Suprapubic skin (tissue), 4 donors: ENCODE measurements around the gene ZBTB17. TPM values are rescaled to one million over a fixed set of nuclear protein-coding genes. Genes with fewer than 3 reads are reported as not detected.

Experiments
- DNase-seq, 2 donors: peaks; one replicate each; pipeline ENCODE4 v3.0.0-alpha.2; 2019; ENCODE audit warnings: low spot score in 2 of 2
- H3K27ac ChIP-seq: fragments of 200-600 bp; sonication (generic); one replicate; pipeline ENCODE4 v1.5.1; 2019
- H3K27me3 ChIP-seq: fragments of 200-600 bp; sonication (generic); one replicate; pipeline ENCODE4 v1.5.1; 2019
- H3K36me3 ChIP-seq: fragments of 200-600 bp; sonication (generic); one replicate; pipeline ENCODE4 v1.5.1; 2019
- H3K4me1 ChIP-seq: fragments of 200-600 bp; sonication (generic); one replicate; pipeline ENCODE4 v1.5.1; 2019
- H3K4me3 ChIP-seq: fragments of 200-600 bp; sonication (generic); one replicate; pipeline ENCODE4 v1.5.1; 2019; ENCODE audit warnings: mild to moderate bottlenecking
- H3K9me3 ChIP-seq: fragments of 200-600 bp; sonication (generic); one replicate; pipeline ENCODE4 v1.5.1; 2019
- EP300 ChIP-seq: sonication (generic); formaldehyde crosslinking; IDR thresholded peaks from one replicate; pipeline ENCODE4 v1.6.1; 2017; ENCODE audit warnings: antibody characterized with exemption
- POLR2A ChIP-seq, 2 donors: fragments of 450-650 bp; IDR thresholded peaks; one replicate each; pipeline ENCODE4 v1.6.1; 2017; ENCODE audit warnings: antibody characterized with exemption in 2 of 2, mild to moderate bottlenecking in 2 of 2, moderate library complexity in 2 of 2
- POLR2AphosphoS5 ChIP-seq, 3 donors: sonication (generic); formaldehyde crosslinking; IDR thresholded peaks; one replicate each; pipeline ENCODE4 v1.6.1; 2017; ENCODE audit warnings: antibody characterized with exemption in 3 of 3
- WGBS: methylation state at CpG from one replicate; pipeline ENCODE4 v1.1.5; 2018; 5-methylcytosine and 5-hydroxymethylcytosine counted together
- total RNA-seq, 4 donors: library from RNA; depleted of rRNA; stranded (reverse); fragments of >200 nt; gene quantifications; one replicate each; pipeline ENCODE4 v1.1.0, GENCODE V29; 2016
- TF ChIP-seq, protein P1 (sequence below), 2 donors: fragments of 200-600 bp in 1 of 2; fragments of 450-650 bp in 1 of 2; sonication (generic) in 1 of 2; IDR thresholded peaks; one replicate each; pipeline ENCODE4 v1.5.1; 2016 to 2019; ENCODE audit warnings: antibody characterized with exemption in 2 of 2, mild to moderate bottlenecking in 1 of 2, moderate library complexity in 1 of 2

ZBTB17 gene
- total RNA-seq, 4 donors from 2014 or later = 27.2 to 44.4 (median 34.1) TPM

- Histone ChIP-seq H3K36me3 (peaks cover 8% of the 10 kb centered on the region), H3K4me1 (peaks cover 42% of the 10 kb centered on the region), H3K9me3 (no peaks in the 10 kb centered on the region), H3K4me3 (no peak overlapping the region), H3K27ac (no peak overlapping the region), H3K27me3 (no peaks in the 10 kb centered on the region)
- no peak for TF ChIP-seq POLR2A (IDR thresholded peaks at IDR 0.05)
- TF ChIP-seq, protein P1, sequence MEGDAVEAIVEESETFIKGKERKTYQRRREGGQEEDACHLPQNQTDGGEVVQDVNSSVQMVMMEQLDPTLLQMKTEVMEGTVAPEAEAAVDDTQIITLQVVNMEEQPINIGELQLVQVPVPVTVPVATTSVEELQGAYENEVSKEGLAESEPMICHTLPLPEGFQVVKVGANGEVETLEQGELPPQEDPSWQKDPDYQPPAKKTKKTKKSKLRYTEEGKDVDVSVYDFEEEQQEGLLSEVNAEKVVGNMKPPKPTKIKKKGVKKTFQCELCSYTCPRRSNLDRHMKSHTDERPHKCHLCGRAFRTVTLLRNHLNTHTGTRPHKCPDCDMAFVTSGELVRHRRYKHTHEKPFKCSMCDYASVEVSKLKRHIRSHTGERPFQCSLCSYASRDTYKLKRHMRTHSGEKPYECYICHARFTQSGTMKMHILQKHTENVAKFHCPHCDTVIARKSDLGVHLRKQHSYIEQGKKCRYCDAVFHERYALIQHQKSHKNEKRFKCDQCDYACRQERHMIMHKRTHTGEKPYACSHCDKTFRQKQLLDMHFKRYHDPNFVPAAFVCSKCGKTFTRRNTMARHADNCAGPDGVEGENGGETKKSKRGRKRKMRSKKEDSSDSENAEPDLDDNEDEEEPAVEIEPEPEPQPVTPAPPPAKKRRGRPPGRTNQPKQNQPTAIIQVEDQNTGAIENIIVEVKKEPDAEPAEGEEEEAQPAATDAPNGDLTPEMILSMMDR (IDR thresholded peaks at IDR 0.05) = no peak
- no peak for TF ChIP-seq EP300
- no peak for TF ChIP-seq POLR2AphosphoS5 (IDR thresholded peaks at IDR 0.05)
- 93% methylated on average over 11 of the region's 11 CpGs for WGBS
- DNase-seq = peak in 1 of 2 donors; percentile 31
Measured at GRCh38 chr1:15961492-15961891, 14.4 kb downstream of the ZBTB17 start.

DNA sequence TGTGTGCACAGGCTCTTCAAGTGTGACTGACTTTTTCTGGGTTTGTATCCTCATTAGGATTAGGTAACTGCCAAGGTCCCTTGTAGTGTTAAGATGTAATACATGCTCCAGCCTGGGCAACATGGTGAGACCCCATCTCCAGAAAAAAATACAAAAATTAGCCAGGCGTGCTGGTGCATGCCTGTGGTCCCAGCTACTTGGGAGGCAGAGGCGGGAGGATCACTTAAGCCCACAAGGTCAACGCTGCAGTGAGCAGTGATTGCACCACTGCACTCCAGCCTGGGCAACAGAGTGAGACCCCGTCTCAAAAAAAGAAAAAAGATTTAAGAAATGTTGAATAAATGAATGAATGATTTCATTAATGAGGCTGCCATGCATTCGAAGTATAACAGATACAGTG is 15.1 kb downstream of the ZBTB17 start:
- Histone ChIP-seq H3K4me1 (peaks cover 36% of the 10 kb centered on the region), H3K27ac (no peak overlapping the region), H3K9me3 (no peaks in the 10 kb centered on the region), H3K4me3 (no peak overlapping the region), H3K36me3 (peaks cover 8% of the 10 kb centered on the region), H3K27me3 (no peaks in the 10 kb centered on the region)
- 94% methylated on average over 5 of the region's 5 CpGs for WGBS
- no peak for TF ChIP-seq POLR2AphosphoS5 (IDR thresholded peaks at IDR 0.05)
- no peak for TF ChIP-seq EP300
- TF ChIP-seq, protein P1 (IDR thresholded peaks at IDR 0.05) = no peak
- TF ChIP-seq POLR2A (IDR thresholded peaks at IDR 0.05) = no peak
- no peak for DNase-seq

DNA sequence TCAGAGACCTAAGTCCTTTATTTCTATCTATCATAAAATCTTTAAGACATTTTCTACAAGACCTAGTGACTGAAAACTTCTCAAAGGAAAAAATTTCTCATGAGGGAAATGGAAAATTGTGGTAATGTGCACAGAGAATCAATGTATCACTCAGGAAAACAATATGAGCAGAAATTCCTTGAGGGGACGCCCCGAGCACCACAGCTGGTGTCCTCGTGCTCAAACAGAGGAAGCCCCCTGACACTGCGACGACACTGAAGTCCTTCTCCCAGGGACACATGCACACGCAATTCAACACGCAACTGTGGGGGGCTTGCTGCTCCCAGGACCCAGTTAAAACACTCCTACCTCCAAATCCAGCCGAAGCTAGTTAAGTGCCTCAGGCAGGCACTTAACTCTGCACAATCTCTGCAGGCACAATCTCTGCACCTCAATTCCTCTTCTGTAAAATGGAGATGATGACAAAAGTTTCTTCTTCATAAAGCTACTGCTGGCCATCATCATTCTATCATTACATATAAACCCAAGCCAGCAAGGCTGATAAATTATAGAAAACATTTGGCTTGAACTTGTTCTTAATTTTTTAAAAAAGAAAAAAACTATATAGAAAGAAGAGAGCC is 16.0 kb downstream of the ZBTB17 start:
- no peak for DNase-seq
- Histone ChIP-seq H3K27ac (no peak overlapping the region), H3K27me3 (no peaks in the 10 kb centered on the region), H3K4me3 (no peak overlapping the region), H3K4me1 (peaks cover 31% of the 10 kb centered on the region), H3K9me3 (no peaks in the 10 kb centered on the region), H3K36me3 (peaks cover 8% of the 10 kb centered on the region)
- TF ChIP-seq POLR2AphosphoS5 (IDR thresholded peaks at IDR 0.05) (no peak), POLR2A (IDR thresholded peaks at IDR 0.05) (no peak)
- TF ChIP-seq, protein P1 (IDR thresholded peaks at IDR 0.05) = no peak
- 72% methylated on average over 8 of the region's 8 CpGs for WGBS

- Histone ChIP-seq H3K4me3 (no peak overlapping the region), H3K27me3 (no peaks in the 10 kb centered on the region), H3K27ac (no peak overlapping the region), H3K36me3 (peaks cover 8% of the 10 kb centered on the region), H3K4me1 (peaks cover 32% of the 10 kb centered on the region), H3K9me3 (no peaks in the 10 kb centered on the region)
- TF ChIP-seq POLR2A (IDR thresholded peaks at IDR 0.05) = no peak
- no peak for TF ChIP-seq EP300
- TF ChIP-seq POLR2AphosphoS5 (IDR thresholded peaks at IDR 0.05) = no peak
- TF ChIP-seq, protein P1 (IDR thresholded peaks at IDR 0.05) = no peak
- DNase-seq = no peak
Measured at GRCh38 chr1:15959424-15959823, 16.5 kb downstream of the ZBTB17 start.

- H3K4me1 ChIP-seq = peaks cover 32% of the 10 kb centered on the region
- DNase-seq = no peak
- peaks cover 8% of the 10 kb centered on the region for H3K36me3 ChIP-seq
- no peak for TF ChIP-seq POLR2AphosphoS5 (IDR thresholded peaks at IDR 0.05)
- H3K27ac ChIP-seq = no peak overlapping the region
- H3K27me3 ChIP-seq = no peaks in the 10 kb centered on the region
- no peaks in the 10 kb centered on the region for H3K9me3 ChIP-seq
- no peak overlapping the region for H3K4me3 ChIP-seq
Measured at GRCh38 chr1:15958793-15959192, 17.1 kb downstream of the ZBTB17 start.

- H3K4me3 ChIP-seq = no peak overlapping the region
- H3K36me3 ChIP-seq = peaks cover 8% of the 10 kb centered on the region
- H3K27ac ChIP-seq = no peak overlapping the region
- peaks cover 32% of the 10 kb centered on the region for H3K4me1 ChIP-seq
- DNase-seq = no peak
- no peaks in the 10 kb centered on the region for H3K27me3 ChIP-seq
- H3K9me3 ChIP-seq = no peaks in the 10 kb centered on the region
- WGBS = 65% methylated on average over 5 of the region's 5 CpGs
- TF ChIP-seq POLR2AphosphoS5 (IDR thresholded peaks at IDR 0.05) = no peak
- TF ChIP-seq, protein P1 (IDR thresholded peaks at IDR 0.05) = no peak
- no peak for TF ChIP-seq EP300
- no peak for TF ChIP-seq POLR2A (IDR thresholded peaks at IDR 0.05)
Measured at GRCh38 chr1:15958111-15958510, 17.8 kb downstream of the ZBTB17 start.
